ENCODE measurements around the gene UBTD1. TPM values are rescaled to one million over a fixed set of nuclear protein-coding genes. Genes with fewer than 3 reads are reported as not detected.

Gene UBTD1
- total and polyA plus RNA-seq, 10 of the 15 experiments (the other 5 are each of a cell fraction or from before 2014, with no cell fraction given), result 0.04 to 1.5 (median 1.2) TPM; not detected in 1

GRCh38 chr10:97518301-97519043, 19.7 kb downstream of the UBTD1 start (continued):
- TF ChIP-seq, protein P1, sequence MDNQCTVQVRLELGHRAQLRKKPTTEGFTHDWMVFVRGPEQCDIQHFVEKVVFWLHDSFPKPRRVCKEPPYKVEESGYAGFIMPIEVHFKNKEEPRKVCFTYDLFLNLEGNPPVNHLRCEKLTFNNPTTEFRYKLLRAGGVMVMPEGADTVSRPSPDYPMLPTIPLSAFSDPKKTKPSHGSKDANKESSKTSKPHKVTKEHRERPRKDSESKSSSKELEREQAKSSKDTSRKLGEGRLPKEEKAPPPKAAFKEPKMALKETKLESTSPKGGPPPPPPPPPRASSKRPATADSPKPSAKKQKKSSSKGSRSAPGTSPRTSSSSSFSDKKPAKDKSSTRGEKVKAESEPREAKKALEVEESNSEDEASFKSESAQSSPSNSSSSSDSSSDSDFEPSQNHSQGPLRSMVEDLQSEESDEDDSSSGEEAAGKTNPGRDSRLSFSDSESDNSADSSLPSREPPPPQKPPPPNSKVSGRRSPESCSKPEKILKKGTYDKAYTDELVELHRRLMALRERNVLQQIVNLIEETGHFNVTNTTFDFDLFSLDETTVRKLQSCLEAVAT (IDR thresholded peaks at IDR 0.05), result no peak
- TF ChIP-seq ZBTB40 (IDR thresholded peaks at IDR 0.05; ENCODE audit: borderline replicate concordance), result no peak
- no peak for TF ChIP-seq RB1 (IDR thresholded peaks at IDR 0.05; ENCODE audit: borderline replicate concordance)
- TF ChIP-seq NRF1 (conservative IDR thresholded peaks at IDR 0.05; ENCODE audit: low read depth, low read length), result no peak
- no peak for TF ChIP-seq CEBPB (IDR thresholded peaks at IDR 0.05; ENCODE audit: borderline replicate concordance in 1 of 2, low read depth in 2 of 2, low read length in 2 of 2)
- TF ChIP-seq BRCA1 (IDR thresholded peaks at IDR 0.05; ENCODE audit: low read depth, low read length), result no peak
- no peak for TF ChIP-seq RBBP5 (conservative IDR thresholded peaks at IDR 0.05)
- no peak for TF ChIP-seq RCOR1 (conservative IDR thresholded peaks at IDR 0.05; ENCODE audit: low read depth, low read length)
- no peak for TF ChIP-seq NR2C1 (IDR thresholded peaks at IDR 0.05)
- TF ChIP-seq SMARCA5 (IDR thresholded peaks at IDR 0.05), result no peak

Measured in GM12878 (cell line).